ENCODE data around the gene ZMYND8.
A peak's percentile ranks its signal among the peaks of the same experiment; 100 is the strongest.
"Not testable (repeated sequence)": the region's sequence is repeated elsewhere in the genome, so short reads cannot be mapped to it uniquely, and the experiment has no call there.

Gene ZMYND8

GRCh38 chr20:47201074-47201730 lies 155.3 kb downstream of the ZMYND8 start:
- no peak for DNase-seq

GRCh38 chr20:47198996-47199552 lies 157.4 kb downstream of the ZMYND8 start:
- no peak for DNase-seq

GRCh38 chr20:47198254-47198671 lies 158.2 kb downstream of the ZMYND8 start:
- no peak for DNase-seq

GRCh38 chr20:47196091-47197081 lies 160.1 kb downstream of the ZMYND8 start:
- peak; percentile 57 to 66 for DNase-seq

GRCh38 chr20:47195573-47195972 lies 160.9 kb downstream of the ZMYND8 start:
- DNase-seq: no peak

- no peak for DNase-seq
These were observed 164.5 kb downstream of the ZMYND8 start for GRCh38 chr20:47191956-47192355.

GRCh38 chr20:47191074-47191673 lies 165.3 kb downstream of the ZMYND8 start:
- DNase-seq: no peak

GRCh38 chr20:47189060-47189459 lies 167.4 kb downstream of the ZMYND8 start:
- DNase-seq: no peak

- DNase-seq: no peak
These were observed 168.0 kb downstream of the ZMYND8 start for GRCh38 chr20:47188540-47188939.

GRCh38 chr20:47187450-47188195 lies 168.9 kb downstream of the ZMYND8 start:
- no peak for DNase-seq

GRCh38 chr20:47183367-47183766 lies 173.1 kb downstream of the ZMYND8 start:
- no peak for DNase-seq

GRCh38 chr20:47181056-47181862 lies 175.2 kb downstream of the ZMYND8 start:
- peak; percentile 11 to 25 for DNase-seq

GRCh38 chr20:47179267-47179666 lies 177.2 kb downstream of the ZMYND8 start:
- no peak for DNase-seq

GRCh38 chr20:47178851-47179250 lies 177.6 kb downstream of the ZMYND8 start:
- no peak for DNase-seq

GRCh38 chr20:47178277-47178676 lies 178.2 kb downstream of the ZMYND8 start:
- DNase-seq: no peak

GRCh38 chr20:47176217-47176616 lies 180.3 kb downstream of the ZMYND8 start:
- DNase-seq: not testable (repeated sequence)

GRCh38 chr20:47175493-47175892 lies 181.0 kb downstream of the ZMYND8 start:
- DNase-seq: no peak

- no peak for DNase-seq
These were observed 181.8 kb downstream of the ZMYND8 start for GRCh38 chr20:47174456-47175243.

- DNase-seq: no peak
These were observed 182.8 kb downstream of the ZMYND8 start for GRCh38 chr20:47173596-47174216.

GRCh38 chr20:47172579-47172978 lies 183.9 kb downstream of the ZMYND8 start:
- no peak for DNase-seq
